GM13977 (cell line): ENCODE data around the gene TP53RK.

Experiments used
- DNase-seq: peaks from one replicate; pipeline ENCODE4 v3.0.0; 2012; ENCODE audit warnings: low spot score
- in situ Hi-C: fragments of 300-500 bp; cut with MboI; formaldehyde crosslinking; loops from one replicate; pipeline ENCODE4 v1.12.0; 2022; ENCODE audit warnings: low sequenced_read_pairs, low pct_unique_long_range_greater_than_20kb, mixed read lengths, inconsistent platforms; ENCODE audit not compliant: unreplicated experiment
- TF ChIP-seq, protein P1 (sequence below): IDR thresholded peaks from 2 replicates; pipeline ENCODE4 v1.5.1; 2012; ENCODE audit warnings: mild to moderate bottlenecking, control low read depth; ENCODE audit not compliant: insufficient read depth; ENCODE audit errors: extremely low read depth, missing control alignments

TP53RK gene

DNA sequence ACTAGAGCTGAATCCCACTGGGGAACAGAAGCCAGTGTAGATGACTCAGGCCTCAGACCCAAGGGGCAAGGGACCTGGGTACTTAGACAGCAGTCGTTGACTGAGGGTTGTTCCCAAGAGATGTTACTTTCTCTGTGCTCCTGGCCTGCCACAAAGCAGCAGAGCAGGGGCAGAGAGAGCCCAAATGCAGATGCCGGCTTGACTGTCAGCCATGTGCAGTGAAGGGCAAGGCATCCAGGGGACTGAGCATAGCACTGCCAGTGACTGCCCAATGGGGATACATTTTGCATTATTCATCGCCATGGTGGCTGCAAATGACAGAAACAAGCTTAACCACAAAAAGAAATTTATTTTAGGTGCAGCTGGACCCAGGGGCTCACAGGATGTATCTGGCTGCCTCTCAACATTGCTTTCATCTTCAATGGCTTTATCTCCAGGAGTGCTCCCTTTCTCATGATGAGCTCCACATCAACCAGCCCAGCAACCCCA lies 7.6 kb upstream of the TP53RK start:
- in situ Hi-C loops, result no loop called here
- TF ChIP-seq, protein P1, sequence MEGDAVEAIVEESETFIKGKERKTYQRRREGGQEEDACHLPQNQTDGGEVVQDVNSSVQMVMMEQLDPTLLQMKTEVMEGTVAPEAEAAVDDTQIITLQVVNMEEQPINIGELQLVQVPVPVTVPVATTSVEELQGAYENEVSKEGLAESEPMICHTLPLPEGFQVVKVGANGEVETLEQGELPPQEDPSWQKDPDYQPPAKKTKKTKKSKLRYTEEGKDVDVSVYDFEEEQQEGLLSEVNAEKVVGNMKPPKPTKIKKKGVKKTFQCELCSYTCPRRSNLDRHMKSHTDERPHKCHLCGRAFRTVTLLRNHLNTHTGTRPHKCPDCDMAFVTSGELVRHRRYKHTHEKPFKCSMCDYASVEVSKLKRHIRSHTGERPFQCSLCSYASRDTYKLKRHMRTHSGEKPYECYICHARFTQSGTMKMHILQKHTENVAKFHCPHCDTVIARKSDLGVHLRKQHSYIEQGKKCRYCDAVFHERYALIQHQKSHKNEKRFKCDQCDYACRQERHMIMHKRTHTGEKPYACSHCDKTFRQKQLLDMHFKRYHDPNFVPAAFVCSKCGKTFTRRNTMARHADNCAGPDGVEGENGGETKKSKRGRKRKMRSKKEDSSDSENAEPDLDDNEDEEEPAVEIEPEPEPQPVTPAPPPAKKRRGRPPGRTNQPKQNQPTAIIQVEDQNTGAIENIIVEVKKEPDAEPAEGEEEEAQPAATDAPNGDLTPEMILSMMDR, result no peak
- DNase-seq, result no peak

DNA sequence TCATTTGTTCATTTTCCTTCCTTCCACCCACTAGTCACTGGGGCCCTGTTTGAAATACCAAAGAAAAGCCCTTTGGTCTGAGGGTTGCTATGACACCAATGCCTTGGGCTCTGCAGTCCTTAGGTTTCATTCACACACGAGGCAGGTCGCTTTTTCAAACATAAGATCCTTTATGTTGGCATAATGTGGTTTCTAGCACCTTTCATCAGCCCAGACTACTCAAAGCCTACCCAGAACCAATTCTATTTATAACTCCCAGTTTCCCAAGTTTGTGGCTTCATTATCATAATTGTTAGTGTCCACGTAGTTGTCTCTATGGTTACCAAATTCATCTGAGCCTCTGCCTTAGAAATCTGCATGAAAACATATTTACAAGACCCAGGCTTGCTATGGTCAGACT lies 6.6 kb upstream of the TP53RK start:
- no peak for DNase-seq
- TF ChIP-seq, protein P1, result no peak
- in situ Hi-C loops, result no loop called here

DNA sequence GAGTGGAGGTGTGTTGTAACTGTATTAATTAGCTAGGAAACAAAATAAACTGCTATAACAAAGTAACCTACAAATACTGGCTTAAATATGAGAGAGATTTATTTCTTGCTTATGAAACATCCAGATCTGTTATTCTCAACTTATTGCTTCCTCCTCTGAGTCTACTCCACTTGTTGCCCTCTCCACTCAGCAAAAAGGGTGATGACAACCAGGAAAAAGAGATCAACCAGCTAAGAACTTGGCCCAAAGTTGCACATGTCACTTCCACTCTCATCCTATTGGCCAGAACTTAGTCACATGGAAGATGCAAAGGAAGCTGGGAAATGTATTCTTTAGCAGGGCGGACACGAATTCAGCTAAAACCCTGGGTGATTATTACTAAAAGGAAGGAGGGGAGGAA lies 5.2 kb upstream of the TP53RK start:
- TF ChIP-seq, protein P1, result no peak
- no peak for DNase-seq
- in situ Hi-C loops, result no loop called here

DNA sequence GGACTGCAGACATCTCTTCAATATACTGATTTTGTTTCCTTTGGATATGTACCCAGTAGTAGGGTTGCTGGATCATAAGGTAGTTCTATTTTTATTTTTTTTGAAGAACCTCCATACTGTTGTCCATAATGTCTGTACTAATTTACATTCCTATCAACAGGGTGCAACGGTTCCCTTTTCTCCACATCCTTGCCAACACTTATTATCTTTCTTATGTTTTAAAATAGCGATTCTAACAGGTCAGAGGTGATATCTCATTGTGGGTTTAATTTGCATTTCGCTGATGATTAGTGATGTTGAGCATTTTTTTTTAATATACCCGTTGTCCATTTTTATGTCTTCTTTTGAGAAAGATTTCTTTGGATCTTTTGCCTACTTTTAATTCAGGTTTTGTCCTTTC lies 2.0 kb upstream of the TP53RK start:
- TF ChIP-seq, protein P1, result no peak
- in situ Hi-C loops, result no loop called here
- DNase-seq, result no peak

DNA sequence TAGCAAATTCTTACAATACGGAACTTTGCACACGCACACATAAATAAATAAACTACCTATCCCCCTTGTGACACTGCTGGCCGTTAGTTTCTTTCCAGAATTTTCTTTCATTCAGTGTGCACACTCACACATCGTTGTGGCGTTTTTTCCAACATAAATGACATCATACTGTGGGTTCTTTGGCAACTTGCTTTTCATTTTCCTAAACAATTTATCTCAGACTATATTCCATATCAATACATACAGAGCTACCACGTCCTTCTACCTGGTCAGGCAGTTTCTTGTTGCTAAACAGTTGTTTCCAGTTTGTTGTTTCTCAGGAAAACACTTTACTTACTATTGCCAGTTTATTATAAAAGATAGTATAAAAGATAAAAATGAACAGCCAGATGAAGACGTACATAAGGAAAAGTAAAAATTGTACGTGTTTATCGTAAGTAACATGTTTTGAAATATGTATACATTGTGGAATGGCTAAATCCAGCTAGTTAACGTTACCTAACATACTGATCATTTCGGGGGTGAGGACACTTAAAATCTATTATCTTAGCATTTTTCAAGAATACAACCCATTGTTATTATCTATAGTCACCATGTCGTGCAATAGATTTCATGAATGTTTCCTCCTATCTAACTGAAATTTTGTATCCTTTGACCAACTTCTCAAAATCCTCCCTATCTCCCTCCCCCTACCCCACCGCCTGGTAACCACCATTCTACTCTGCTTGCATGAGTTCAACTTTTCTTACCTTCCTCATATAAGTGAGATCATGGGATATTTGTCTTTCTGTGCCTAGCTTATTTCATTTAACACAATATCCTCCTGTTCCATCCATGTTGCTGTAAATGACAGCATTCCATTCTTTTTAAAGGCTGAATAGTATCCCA lies 1.2 kb upstream of the TP53RK start:
- no peak for DNase-seq
- TF ChIP-seq, protein P1, result no peak
- in situ Hi-C loops, result no loop called here

DNA sequence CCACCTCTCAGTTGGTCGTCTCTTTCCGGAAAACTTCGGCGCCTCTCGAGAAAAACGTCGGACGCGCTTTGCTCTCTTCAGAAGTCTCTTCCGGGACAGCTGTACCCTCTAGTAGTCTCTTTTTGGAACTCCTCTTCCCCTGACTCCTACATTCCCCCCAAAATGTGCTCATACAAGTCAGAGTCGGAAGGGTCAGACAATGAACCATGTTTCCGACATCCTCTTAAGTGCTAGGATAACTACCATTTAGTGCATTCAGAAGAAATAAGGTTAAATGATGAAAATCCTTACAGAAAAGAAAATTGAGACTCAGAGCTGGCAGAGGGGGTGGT lies 476 bp upstream of the TP53RK start:
- in situ Hi-C loops, result loop anchor here (10.0 kb wide), 1 partner anchor 165 kb away; no protein-coding TSS in a partner anchor
- TF ChIP-seq, protein P1, result no peak

More for the DNA sequence above, 476 bp upstream of the TP53RK start:
- DNase-seq, result no peak
